Fibroblast of the aortic adventitia (primary cell): ENCODE data around the gene GFPT2. TPM values are rescaled to one million over a fixed set of nuclear protein-coding genes. Genes with fewer than 3 reads are reported as not detected.

Experiments used
- DNase-seq: peaks from one replicate; pipeline ENCODE4 v3.0.0-alpha.2; 2010; ENCODE audit warnings: low read depth
- H3K4me3 ChIP-seq: 2 replicates; pipeline ENCODE4 v1.5.1; 2011; ENCODE audit warnings: low read depth, mild to moderate bottlenecking, control low read depth, low read length, moderate library complexity
- CTCF ChIP-seq: IDR thresholded peaks from 2 replicates; pipeline ENCODE4 v1.5.1; 2011; ENCODE audit warnings: mild to moderate bottlenecking, low read length, control low read depth, inconsistent platforms; ENCODE audit not compliant: insufficient read depth
- total RNA-seq: library from RNA; depleted of rRNA; stranded (reverse); fragments of >200 nt; gene quantifications from 2 replicates; pipeline ENCODE4 v1.2.3, GENCODE V29; 2012; ENCODE audit warnings: low replicate concordance

GFPT2 gene
- total RNA-seq, 1 donor = 69.8 TPM

GRCh38 chr5:180378438-180379344 lies 25.6 kb upstream of the GFPT2 start:
- DNase-seq = no peak

DNA sequence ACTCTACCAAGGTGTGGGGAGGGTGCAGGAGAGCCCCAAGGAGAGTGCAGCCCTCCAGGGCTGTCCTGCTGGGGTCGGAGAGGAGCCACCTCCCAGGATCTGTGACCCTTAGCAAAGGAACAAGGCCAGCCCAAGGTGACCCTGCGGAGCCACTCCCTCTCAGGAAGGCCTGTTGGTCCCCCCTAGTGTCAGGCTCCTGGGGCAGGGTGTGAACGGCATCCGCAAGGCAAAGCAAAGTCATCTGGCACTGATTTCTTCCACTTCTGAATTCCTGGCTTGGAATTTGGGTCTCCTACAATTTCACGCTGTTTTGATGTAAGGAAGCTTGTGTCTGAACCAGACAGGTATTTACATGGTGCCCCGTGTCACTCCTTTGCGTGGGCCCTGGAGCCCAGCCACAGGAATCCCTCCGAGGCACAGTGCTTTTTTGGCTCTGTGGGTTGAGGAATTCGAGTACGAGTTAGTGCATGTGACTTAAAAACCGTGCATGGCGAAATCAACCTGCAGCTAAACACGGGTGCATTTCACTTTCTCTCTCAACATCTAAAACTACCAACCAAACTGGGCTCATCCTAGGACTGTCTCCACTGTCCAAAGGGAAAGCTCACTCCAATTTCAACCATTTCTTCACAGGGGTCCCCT lies 24.5 kb upstream of the GFPT2 start:
- no peak for TF ChIP-seq CTCF
- H3K4me3 ChIP-seq = no peak overlapping the region
- no peak for DNase-seq

More at GRCh38 chr5:180378438-180379344, 25.6 kb upstream of the GFPT2 start:
- no peak for TF ChIP-seq CTCF
- no peak overlapping the region for H3K4me3 ChIP-seq

DNA sequence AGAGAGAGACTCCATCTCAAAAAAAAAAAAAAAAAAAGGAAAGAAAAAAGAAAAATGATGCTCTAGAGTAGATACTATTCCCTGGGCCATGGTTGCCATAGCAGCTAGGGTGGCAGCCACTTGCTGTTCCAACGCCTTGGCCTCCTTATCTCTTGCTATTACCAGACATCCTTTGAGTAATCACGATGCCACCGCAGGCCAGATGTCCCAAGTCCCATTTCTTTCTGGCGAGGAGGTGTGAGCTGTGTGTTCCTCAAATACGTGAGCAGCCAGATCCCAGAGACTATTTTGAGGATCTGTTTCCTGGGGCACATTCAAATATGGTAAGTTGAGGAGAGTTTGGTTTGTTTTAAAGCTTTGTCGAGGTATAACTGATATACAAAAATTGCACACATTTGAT lies 23.4 kb upstream of the GFPT2 start:
- no peak for TF ChIP-seq CTCF
- DNase-seq = no peak
- no peak overlapping the region for H3K4me3 ChIP-seq

GRCh38 chr5:180375955-180376354 lies 22.8 kb upstream of the GFPT2 start:
- no peak overlapping the region for H3K4me3 ChIP-seq
- no peak for DNase-seq
- no peak for TF ChIP-seq CTCF

DNA sequence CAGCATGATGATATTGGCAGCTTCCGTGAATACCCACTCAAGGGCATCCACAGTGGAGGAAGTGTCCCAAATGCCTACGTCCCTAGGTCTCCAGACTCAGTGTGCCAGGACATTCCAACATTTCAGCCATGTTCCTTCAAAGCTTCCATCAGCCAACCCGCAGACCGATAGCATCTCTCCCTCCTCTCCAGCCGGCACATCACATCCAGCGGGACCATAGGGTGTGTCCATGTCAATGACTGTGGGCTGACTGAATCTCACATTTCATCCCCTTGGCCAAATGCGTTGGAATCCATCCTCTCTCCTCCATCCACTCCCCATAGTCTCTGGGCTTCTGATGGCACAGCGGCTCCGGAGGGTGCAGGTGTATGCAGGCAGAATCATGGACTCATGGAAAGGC lies 22.2 kb upstream of the GFPT2 start:
- no peak overlapping the region for H3K4me3 ChIP-seq
- DNase-seq = no peak
- no peak for TF ChIP-seq CTCF

- no peak for TF ChIP-seq CTCF
- DNase-seq = no peak
- no peak overlapping the region for H3K4me3 ChIP-seq
Observed at GRCh38 chr5:180373870-180374269, 20.7 kb upstream of the GFPT2 start.
